ENCODE measurements around the gene TCF19. TPM values are rescaled to one million over a fixed set of nuclear protein-coding genes. Genes with fewer than 3 reads are reported as not detected.

TCF19 gene
- total RNA-seq, 1 experiment from 2014 or later, result 39.1 TPM

DNA sequence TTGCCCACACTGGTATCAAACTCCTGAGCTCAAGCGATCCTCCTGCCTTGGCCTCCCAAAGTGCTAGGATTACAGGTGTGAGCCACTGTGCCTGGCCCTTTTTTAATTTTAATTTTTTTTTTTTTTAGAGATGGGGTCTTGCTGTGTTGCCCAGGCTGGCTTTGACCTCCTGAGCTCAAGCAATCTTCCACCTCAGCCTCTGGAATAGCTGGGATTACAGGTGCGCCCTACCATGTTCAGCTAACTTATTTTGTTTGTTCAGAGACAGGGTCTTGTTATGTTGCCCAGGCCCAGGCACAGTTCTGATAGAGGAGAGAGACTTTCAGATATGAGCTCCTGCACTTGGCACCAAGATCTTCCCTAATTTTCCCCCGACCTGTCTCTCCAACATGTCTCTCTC is 27.6 kb upstream of the TCF19 start:
- no peaks in the 10 kb centered on the region for H3K36me3 ChIP-seq (ENCODE audit: insufficient read depth, low read length, poor library complexity, severe bottlenecking)
- DNase-seq (ENCODE audit: low spot score), result no peak
- BruUV-seq (replicated peaks), result no TSS peak
- no peak for TF ChIP-seq EZH2 (IDR thresholded peaks at IDR 0.05; ENCODE audit: borderline replicate concordance, low read depth, low read length, poor library complexity, severe bottlenecking)
- TF ChIP-seq, protein P1, sequence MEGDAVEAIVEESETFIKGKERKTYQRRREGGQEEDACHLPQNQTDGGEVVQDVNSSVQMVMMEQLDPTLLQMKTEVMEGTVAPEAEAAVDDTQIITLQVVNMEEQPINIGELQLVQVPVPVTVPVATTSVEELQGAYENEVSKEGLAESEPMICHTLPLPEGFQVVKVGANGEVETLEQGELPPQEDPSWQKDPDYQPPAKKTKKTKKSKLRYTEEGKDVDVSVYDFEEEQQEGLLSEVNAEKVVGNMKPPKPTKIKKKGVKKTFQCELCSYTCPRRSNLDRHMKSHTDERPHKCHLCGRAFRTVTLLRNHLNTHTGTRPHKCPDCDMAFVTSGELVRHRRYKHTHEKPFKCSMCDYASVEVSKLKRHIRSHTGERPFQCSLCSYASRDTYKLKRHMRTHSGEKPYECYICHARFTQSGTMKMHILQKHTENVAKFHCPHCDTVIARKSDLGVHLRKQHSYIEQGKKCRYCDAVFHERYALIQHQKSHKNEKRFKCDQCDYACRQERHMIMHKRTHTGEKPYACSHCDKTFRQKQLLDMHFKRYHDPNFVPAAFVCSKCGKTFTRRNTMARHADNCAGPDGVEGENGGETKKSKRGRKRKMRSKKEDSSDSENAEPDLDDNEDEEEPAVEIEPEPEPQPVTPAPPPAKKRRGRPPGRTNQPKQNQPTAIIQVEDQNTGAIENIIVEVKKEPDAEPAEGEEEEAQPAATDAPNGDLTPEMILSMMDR (conservative IDR thresholded peaks at IDR 0.05; ENCODE audit: low read depth, low read length), result no peak
- intact Hi-C loops (cut with micrococcal nuclease; ENCODE audit: unreplicated experiment), result no loop called here
- no peak overlapping the region for H3K4me3 ChIP-seq (ENCODE audit: low read depth, low read length, poor library complexity, severe bottlenecking)
- no peaks in the 10 kb centered on the region for H3K27me3 ChIP-seq (replicated peaks; ENCODE audit: insufficient read depth, low read depth, low read length, poor library complexity)
- no peak overlapping the region for H3K27ac ChIP-seq (ENCODE audit: low read depth, low read length, poor library complexity, severe bottlenecking)
- peaks cover 8% of the 10 kb centered on the region for H3K4me1 ChIP-seq (ENCODE audit: insufficient read depth, low read length, poor library complexity, severe bottlenecking)
- POLR2A ChIA-PET (ENCODE audit: low non-redundant PET), result no interaction called here
- H3K9me3 ChIP-seq (ENCODE audit: low read depth, low read length, poor library complexity, severe bottlenecking), result no peaks in the 10 kb centered on the region
- CTCF ChIA-PET, result interaction anchor here (0.5 kb wide), 1 partner anchor 395 kb away, joined by 4 read pairs; no protein-coding TSS in a partner anchor

DNA sequence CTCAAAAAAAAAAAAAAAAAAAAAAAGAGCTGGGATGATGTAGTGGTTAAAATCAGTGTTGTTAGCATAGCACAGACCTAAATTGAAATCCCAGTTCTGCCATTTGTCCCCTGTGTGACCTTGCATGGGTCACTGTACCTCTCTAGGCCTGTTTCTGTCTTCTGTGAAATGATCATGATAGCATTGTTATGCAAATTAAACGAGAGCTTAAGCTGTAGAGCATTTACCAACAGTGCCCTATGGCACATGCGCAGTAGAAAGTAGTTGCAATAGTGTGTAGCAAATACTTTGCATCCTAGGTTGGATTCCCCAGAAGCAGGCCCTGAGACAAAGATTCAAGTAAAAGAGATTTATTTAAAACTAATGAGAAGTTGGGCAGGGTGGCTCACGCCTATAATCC is 26.8 kb upstream of the TCF19 start:
- no peak for DNase-seq (ENCODE audit: low spot score)
- Histone ChIP-seq H3K4me1 (ENCODE audit: insufficient read depth, low read length, poor library complexity, severe bottlenecking) (peaks cover 7% of the 10 kb centered on the region), H3K36me3 (ENCODE audit: insufficient read depth, low read length, poor library complexity, severe bottlenecking) (no peaks in the 10 kb centered on the region), H3K27me3 (replicated peaks; ENCODE audit: insufficient read depth, low read depth, low read length, poor library complexity) (no peaks in the 10 kb centered on the region), H3K9me3 (ENCODE audit: low read depth, low read length, poor library complexity, severe bottlenecking) (no peaks in the 10 kb centered on the region), H3K4me3 (ENCODE audit: low read depth, low read length, poor library complexity, severe bottlenecking) (no peak overlapping the region), H3K27ac (ENCODE audit: low read depth, low read length, poor library complexity, severe bottlenecking) (no peak overlapping the region)
- BruUV-seq (replicated peaks), result no TSS peak
- intact Hi-C loops (cut with micrococcal nuclease; ENCODE audit: unreplicated experiment), result no loop called here
- no peak for TF ChIP-seq EZH2 (IDR thresholded peaks at IDR 0.05; ENCODE audit: borderline replicate concordance, low read depth, low read length, poor library complexity, severe bottlenecking)
- TF ChIP-seq, protein P1 (conservative IDR thresholded peaks at IDR 0.05; ENCODE audit: low read depth, low read length), result no peak
- ChIA-PET CTCF (interaction anchor here (0.6 to 1.3 kb wide), 2 partner anchors 27 to 249 kb away, joined by 3 read pairs; partner anchors contain the start of gene TCF19), POLR2A (ENCODE audit: low non-redundant PET) (no interaction called here)

DNA sequence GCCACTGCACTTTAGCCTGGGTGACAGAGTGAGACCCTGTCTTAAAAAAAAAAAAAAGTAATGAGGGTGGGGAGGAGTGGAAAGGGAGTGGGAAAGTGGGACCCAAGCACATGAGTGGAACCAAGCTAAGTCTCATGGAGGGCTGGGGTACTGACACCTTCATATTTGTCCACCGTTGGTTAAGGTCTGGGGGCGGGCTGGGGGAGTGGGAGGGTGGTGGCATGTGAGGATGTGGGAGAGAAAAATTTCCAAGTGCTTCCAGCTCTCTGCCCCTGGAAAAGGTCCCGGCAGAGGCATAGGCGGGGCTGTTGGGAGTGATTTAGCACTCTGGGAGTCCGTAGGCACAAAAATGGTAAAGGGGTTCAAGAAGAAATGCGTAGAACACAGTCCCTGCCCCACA is 25.6 kb upstream of the TCF19 start:
- H3K36me3 ChIP-seq (ENCODE audit: insufficient read depth, low read length, poor library complexity, severe bottlenecking), result no peaks in the 10 kb centered on the region
- H3K27ac ChIP-seq (ENCODE audit: low read depth, low read length, poor library complexity, severe bottlenecking), result no peak overlapping the region
- no peaks in the 10 kb centered on the region for H3K27me3 ChIP-seq (replicated peaks; ENCODE audit: insufficient read depth, low read depth, low read length, poor library complexity)
- peaks cover 7% of the 10 kb centered on the region for H3K4me1 ChIP-seq (ENCODE audit: insufficient read depth, low read length, poor library complexity, severe bottlenecking)
- POLR2A ChIA-PET (ENCODE audit: low non-redundant PET), result no interaction called here
- TF ChIP-seq, protein P1 (conservative IDR thresholded peaks at IDR 0.05; ENCODE audit: low read depth, low read length), result no peak
- TF ChIP-seq EZH2 (IDR thresholded peaks at IDR 0.05; ENCODE audit: borderline replicate concordance, low read depth, low read length, poor library complexity, severe bottlenecking), result no peak
- CTCF ChIA-PET, result no interaction called here
- no peak for DNase-seq (ENCODE audit: low spot score)
- BruUV-seq (replicated peaks), result no TSS peak
- H3K9me3 ChIP-seq (ENCODE audit: low read depth, low read length, poor library complexity, severe bottlenecking), result no peaks in the 10 kb centered on the region
- no peak overlapping the region for H3K4me3 ChIP-seq (ENCODE audit: low read depth, low read length, poor library complexity, severe bottlenecking)
- intact Hi-C loops (cut with micrococcal nuclease; ENCODE audit: unreplicated experiment), result no loop called here

All from A673 (cell line).